Panc1 (cell line): Measurements from ENCODE around the gene DRG1. TPM values are rescaled to one million over a fixed set of nuclear protein-coding genes. Genes with fewer than 3 reads are reported as not detected.

Experiments used
- ATAC-seq: fragments of 200-7000 bp; cut with Tn5 transposase; 2 replicates; pipeline ENCODE4 v1.9.1; 2020; ENCODE audit warnings: mild to moderate bottlenecking, moderate library complexity
- BruUV-seq: library from RNA; stranded (reverse); fragments of 400-500 nt; replicated peaks from 2 replicates; lab custom pipeline; 2021; lab: Mats Ljungman, UMichigan
- CTCF ChIA-PET: fragments of 300-600 bp; sonication (Branson Sonifier 250); formaldehyde crosslinking; loops from one replicate; lab custom pipeline; 2022; ENCODE audit warnings: antibody characterized with exemption; lab: Charles Lee
- POLR2A ChIA-PET: fragments of 300-600 bp; sonication (Branson Sonifier 250); formaldehyde crosslinking; loops from one replicate; lab custom pipeline; 2022; ENCODE audit warnings: antibody characterized with exemption; lab: Charles Lee
- DNase-seq: peaks from one replicate; pipeline ENCODE4 v3.0.0-alpha.2; 2010; ENCODE audit warnings: low read depth, low spot score
- H3K27ac ChIP-seq: 2 replicates; pipeline ENCODE4 v1.5.1; 2011; ENCODE audit warnings: mild to moderate bottlenecking, low read length, inconsistent platforms
- H3K27me3 ChIP-seq: fragments of 200-500 bp; sonication (Bioruptor generic); 2 replicates; pipeline ENCODE4 v1.6.0; 2014; ENCODE audit warnings: low read length, inconsistent platforms; ENCODE audit not compliant: control insufficient read depth, insufficient read depth
- H3K36me3 ChIP-seq: fragments of 200-500 bp; sonication (Bioruptor generic); 2 replicates; pipeline ENCODE4 v1.5.1; 2014; ENCODE audit warnings: inconsistent platforms, mild to moderate bottlenecking, low read length, moderate library complexity; ENCODE audit not compliant: control insufficient read depth, insufficient read depth
- H3K4me1 ChIP-seq: 2 replicates; pipeline ENCODE4 v1.5.1; 2011; ENCODE audit warnings: inconsistent platforms, mild to moderate bottlenecking, low read length, moderate library complexity; ENCODE audit not compliant: control insufficient read depth, insufficient read depth
- H3K4me3 ChIP-seq, 2 experiments: 2 replicates each; pipeline ENCODE4 v1.5.1; 2011 to 2012; ENCODE audit warnings: low read depth in 2 of 2, low read length in 2 of 2, mild to moderate bottlenecking in 2 of 2, inconsistent platforms in 1 of 2, moderate library complexity in 1 of 2
- H3K9me3 ChIP-seq: fragments of 200-500 bp; sonication (Bioruptor generic); 2 replicates; pipeline ENCODE4 v1.5.1; 2014; ENCODE audit warnings: low read depth, mild to moderate bottlenecking, inconsistent platforms, low read length, moderate library complexity; ENCODE audit not compliant: control insufficient read depth, insufficient read depth
- POLR2AphosphoS5 ChIP-seq: IDR thresholded peaks from 2 replicates; pipeline ENCODE4 v1.6.1; 2012; ENCODE audit warnings: mild to moderate bottlenecking, low read depth, low read length, moderate library complexity
- SIN3A ChIP-seq: IDR thresholded peaks from 2 replicates; pipeline ENCODE4 v1.6.1; 2012; ENCODE audit warnings: low read depth, mild to moderate bottlenecking, low read length, moderate library complexity, borderline replicate concordance; ENCODE audit not compliant: insufficient read depth
- TCF7L2 ChIP-seq: IDR thresholded peaks from 2 replicates; pipeline ENCODE4 v1.6.1; 2011; ENCODE audit warnings: mild to moderate bottlenecking, low read depth, low read length, inconsistent platforms
- in situ Hi-C: cut with HindIII; loops from 2 replicates; pipeline ENCODE4 v1.10.0; 2016; ENCODE audit warnings: low sequenced_read_pairs, low pct_unique_long_range_greater_than_20kb
- intact Hi-C: fragments of 100-400 bp; cut with micrococcal nuclease; formaldehyde crosslinking; loops from one replicate; pipeline ENCODE4 v1.10.0; 2022; ENCODE audit not compliant: unreplicated experiment
- total RNA-seq: library from RNA; stranded (reverse); gene quantifications from one replicate; pipeline ENCODE4 v1.2.1, GENCODE V29; 2021; ENCODE audit not compliant: unreplicated experiment
- TF ChIP-seq, protein P1 (sequence below), 2 experiments: IDR thresholded peaks; 2 replicates each; pipeline ENCODE4 v1.6.1; 2011 to 2012; ENCODE audit warnings: low read depth in 2 of 2, control low read depth in 1 of 2, low read length in 1 of 2, mild to moderate bottlenecking in 1 of 2, moderate library complexity in 1 of 2; ENCODE audit not compliant: insufficient read depth in 1 of 2
- TF ChIP-seq, protein P2 (sequence below): fragments of 450-650 bp; IDR thresholded peaks from 2 replicates; pipeline ENCODE4 v1.5.1; 2017; ENCODE audit warnings: mild to moderate bottlenecking

Gene DRG1
- total RNA-seq, 1 experiment from 2014 or later, result 51.2 TPM

DNA sequence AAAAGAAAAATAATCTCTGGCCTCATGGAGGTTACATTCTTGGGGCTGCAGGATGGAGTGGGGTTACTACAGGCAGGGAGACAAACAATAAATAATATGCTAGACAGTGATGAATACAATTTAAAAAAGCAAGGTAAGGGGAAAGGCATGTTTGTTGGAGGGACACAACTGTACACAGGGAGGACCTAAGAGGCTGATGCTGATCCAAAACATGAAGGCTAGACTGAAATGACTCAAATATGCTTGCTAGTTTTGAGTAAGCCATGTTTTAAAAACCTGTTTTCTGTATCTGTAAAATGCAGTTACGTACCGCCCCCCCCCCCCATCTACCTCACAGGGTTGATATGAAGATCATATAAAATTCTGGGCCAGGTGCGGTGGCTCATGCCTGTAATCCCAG is 46.2 kb downstream of the DRG1 start:
- no peaks in the 10 kb centered on the region for H3K4me1 ChIP-seq
- H3K4me3 ChIP-seq, result no peak overlapping the region
- ChIA-PET POLR2A (no interaction called here), CTCF (no interaction called here)
- ATAC-seq (no peak), DNase-seq (no peak)
- intact Hi-C loops, result no loop called here
- no peaks in the 10 kb centered on the region for H3K9me3 ChIP-seq
- in situ Hi-C loops, result no loop called here
- BruUV-seq, result no TSS peak
- TF ChIP-seq TCF7L2 (no peak), SIN3A (no peak), POLR2AphosphoS5 (no peak)
- TF ChIP-seq, protein P1, sequence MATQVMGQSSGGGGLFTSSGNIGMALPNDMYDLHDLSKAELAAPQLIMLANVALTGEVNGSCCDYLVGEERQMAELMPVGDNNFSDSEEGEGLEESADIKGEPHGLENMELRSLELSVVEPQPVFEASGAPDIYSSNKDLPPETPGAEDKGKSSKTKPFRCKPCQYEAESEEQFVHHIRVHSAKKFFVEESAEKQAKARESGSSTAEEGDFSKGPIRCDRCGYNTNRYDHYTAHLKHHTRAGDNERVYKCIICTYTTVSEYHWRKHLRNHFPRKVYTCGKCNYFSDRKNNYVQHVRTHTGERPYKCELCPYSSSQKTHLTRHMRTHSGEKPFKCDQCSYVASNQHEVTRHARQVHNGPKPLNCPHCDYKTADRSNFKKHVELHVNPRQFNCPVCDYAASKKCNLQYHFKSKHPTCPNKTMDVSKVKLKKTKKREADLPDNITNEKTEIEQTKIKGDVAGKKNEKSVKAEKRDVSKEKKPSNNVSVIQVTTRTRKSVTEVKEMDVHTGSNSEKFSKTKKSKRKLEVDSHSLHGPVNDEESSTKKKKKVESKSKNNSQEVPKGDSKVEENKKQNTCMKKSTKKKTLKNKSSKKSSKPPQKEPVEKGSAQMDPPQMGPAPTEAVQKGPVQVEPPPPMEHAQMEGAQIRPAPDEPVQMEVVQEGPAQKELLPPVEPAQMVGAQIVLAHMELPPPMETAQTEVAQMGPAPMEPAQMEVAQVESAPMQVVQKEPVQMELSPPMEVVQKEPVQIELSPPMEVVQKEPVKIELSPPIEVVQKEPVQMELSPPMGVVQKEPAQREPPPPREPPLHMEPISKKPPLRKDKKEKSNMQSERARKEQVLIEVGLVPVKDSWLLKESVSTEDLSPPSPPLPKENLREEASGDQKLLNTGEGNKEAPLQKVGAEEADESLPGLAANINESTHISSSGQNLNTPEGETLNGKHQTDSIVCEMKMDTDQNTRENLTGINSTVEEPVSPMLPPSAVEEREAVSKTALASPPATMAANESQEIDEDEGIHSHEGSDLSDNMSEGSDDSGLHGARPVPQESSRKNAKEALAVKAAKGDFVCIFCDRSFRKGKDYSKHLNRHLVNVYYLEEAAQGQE (IDR thresholded peaks at IDR 0.05; ENCODE audit: insufficient read depth in 1 of 2, low read depth in 2 of 2, low read length in 1 of 2), result no peak
- TF ChIP-seq, protein P2, sequence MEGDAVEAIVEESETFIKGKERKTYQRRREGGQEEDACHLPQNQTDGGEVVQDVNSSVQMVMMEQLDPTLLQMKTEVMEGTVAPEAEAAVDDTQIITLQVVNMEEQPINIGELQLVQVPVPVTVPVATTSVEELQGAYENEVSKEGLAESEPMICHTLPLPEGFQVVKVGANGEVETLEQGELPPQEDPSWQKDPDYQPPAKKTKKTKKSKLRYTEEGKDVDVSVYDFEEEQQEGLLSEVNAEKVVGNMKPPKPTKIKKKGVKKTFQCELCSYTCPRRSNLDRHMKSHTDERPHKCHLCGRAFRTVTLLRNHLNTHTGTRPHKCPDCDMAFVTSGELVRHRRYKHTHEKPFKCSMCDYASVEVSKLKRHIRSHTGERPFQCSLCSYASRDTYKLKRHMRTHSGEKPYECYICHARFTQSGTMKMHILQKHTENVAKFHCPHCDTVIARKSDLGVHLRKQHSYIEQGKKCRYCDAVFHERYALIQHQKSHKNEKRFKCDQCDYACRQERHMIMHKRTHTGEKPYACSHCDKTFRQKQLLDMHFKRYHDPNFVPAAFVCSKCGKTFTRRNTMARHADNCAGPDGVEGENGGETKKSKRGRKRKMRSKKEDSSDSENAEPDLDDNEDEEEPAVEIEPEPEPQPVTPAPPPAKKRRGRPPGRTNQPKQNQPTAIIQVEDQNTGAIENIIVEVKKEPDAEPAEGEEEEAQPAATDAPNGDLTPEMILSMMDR, result no peak
- no peaks in the 10 kb centered on the region for H3K27me3 ChIP-seq
- no peak overlapping the region for H3K27ac ChIP-seq
- H3K36me3 ChIP-seq, result peaks cover 13% of the 10 kb centered on the region

DNA sequence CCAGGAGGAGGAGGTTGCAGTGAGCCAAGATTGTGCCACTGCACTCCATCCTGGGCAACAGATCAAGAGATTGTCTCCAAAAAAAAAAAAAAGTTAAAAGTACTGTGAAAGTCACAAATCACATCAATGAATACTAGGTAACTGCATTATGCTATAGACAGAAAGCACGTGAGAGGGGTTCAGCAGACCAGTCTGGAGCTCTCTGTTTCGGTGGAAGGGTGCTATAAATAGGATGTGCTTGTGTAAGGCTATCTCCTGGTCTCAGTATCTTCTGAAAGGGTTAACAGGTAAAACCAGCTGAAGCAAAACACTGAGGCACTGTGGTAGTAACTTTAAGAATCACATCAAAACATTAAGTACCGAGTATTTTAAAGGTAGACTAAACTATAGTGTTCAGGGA is 46.8 kb downstream of the DRG1 start:
- Histone ChIP-seq H3K4me1 (no peaks in the 10 kb centered on the region), H3K9me3 (no peaks in the 10 kb centered on the region), H3K4me3 (no peak overlapping the region), H3K27ac (no peak overlapping the region), H3K27me3 (no peaks in the 10 kb centered on the region), H3K36me3 (peaks cover 13% of the 10 kb centered on the region)
- in situ Hi-C loops (no loop called here), intact Hi-C loops (no loop called here)
- BruUV-seq, result no TSS peak
- ChIA-PET CTCF (no interaction called here), POLR2A (no interaction called here)
- DNase-seq (no peak), ATAC-seq (no peak)
- TF ChIP-seq, protein P2, result no peak
- no peak for TF ChIP-seq SIN3A
- TF ChIP-seq, protein P1 (IDR thresholded peaks at IDR 0.05; ENCODE audit: insufficient read depth in 1 of 2, low read depth in 2 of 2, low read length in 1 of 2), result no peak
- TF ChIP-seq TCF7L2, result no peak
- TF ChIP-seq POLR2AphosphoS5, result no peak
